Neuronal stem cell (in vitro differentiated cells): ENCODE data around the gene PDS5B.

Experiments
- DNase-seq: peaks from one replicate; pipeline ENCODE4 v3.0.0-alpha.2; 2013; ENCODE audit warnings: low spot score
- H2AFZ ChIP-seq: one replicate; pipeline ENCODE4 v1.6.1; 2013; ENCODE audit warnings: mild to moderate bottlenecking, low read length, inconsistent platforms
- H2AK5ac ChIP-seq: 2 replicates; pipeline ENCODE4 v1.6.1; 2013; ENCODE audit warnings: low read depth, mild to moderate bottlenecking, inconsistent platforms, low read length, moderate library complexity, mixed read lengths
- H2BK120ac ChIP-seq: 2 replicates; pipeline ENCODE4 v1.6.1; 2013; ENCODE audit warnings: low read depth, mild to moderate bottlenecking, inconsistent platforms, low read length, moderate library complexity, mixed read lengths
- H2BK12ac ChIP-seq: one replicate; pipeline ENCODE4 v1.6.1; 2013; ENCODE audit warnings: low read length, inconsistent platforms
- H2BK15ac ChIP-seq: 2 replicates; pipeline ENCODE4 v1.6.1; 2013; ENCODE audit warnings: mild to moderate bottlenecking, low read length, inconsistent platforms, mixed read lengths
- H2BK5ac ChIP-seq: one replicate; pipeline ENCODE4 v1.6.1; 2013; ENCODE audit warnings: inconsistent platforms, mild to moderate bottlenecking, low read length, moderate library complexity
- H3K14ac ChIP-seq: one replicate; pipeline ENCODE4 v1.6.1; 2013; ENCODE audit warnings: low read length, inconsistent platforms
- H3K18ac ChIP-seq: 2 replicates; pipeline ENCODE4 v1.6.1; 2013; ENCODE audit warnings: low read length, inconsistent platforms
- H3K23ac ChIP-seq: 2 replicates; pipeline ENCODE4 v1.6.1; 2013; ENCODE audit warnings: low read depth, mild to moderate bottlenecking, mixed read lengths, low read length, inconsistent platforms; ENCODE audit not compliant: poor library complexity
- H3K27ac ChIP-seq: replicated peaks from 3 replicates; pipeline ENCODE4 v1.5.1; 2013; ENCODE audit warnings: low read length, inconsistent platforms
- H3K27me3 ChIP-seq, 3 experiments: 2 replicates each; pipeline ENCODE4 v1.6.1; 2013; ENCODE audit warnings: low read length in 3 of 3, mild to moderate bottlenecking in 2 of 3, inconsistent platforms in 1 of 3, low read depth in 1 of 3, mixed read lengths in 1 of 3, moderate library complexity in 1 of 3; ENCODE audit not compliant: control insufficient read depth in 3 of 3, insufficient read depth in 3 of 3
- H3K36me3 ChIP-seq, 2 donors: replicated peaks in 1 of 2; 2 replicates each; pipeline ENCODE4 v1.6.1; 2013; ENCODE audit warnings: low read length in 2 of 2; ENCODE audit not compliant: control insufficient read depth in 2 of 2, insufficient read depth in 2 of 2
- H3K4ac ChIP-seq: 2 replicates; pipeline ENCODE4 v1.6.1; 2013; ENCODE audit warnings: inconsistent platforms, mild to moderate bottlenecking, low read length, moderate library complexity
- H3K4me1 ChIP-seq, 2 donors: 1 replicate in 1 of 2; 2 replicates in 1 of 2; pipeline ENCODE4 v1.6.1; 2013; ENCODE audit warnings: low read length in 2 of 2, low read depth in 1 of 2; ENCODE audit not compliant: control insufficient read depth in 2 of 2, insufficient read depth in 1 of 2
- H3K4me2 ChIP-seq: one replicate; pipeline ENCODE4 v1.6.1; 2013; ENCODE audit warnings: mild to moderate bottlenecking, low read length, inconsistent platforms; ENCODE audit not compliant: insufficient read depth, poor library complexity, severe bottlenecking
- H3K4me3 ChIP-seq, 2 donors: 2 replicates each; pipeline ENCODE4 v1.5.1; 2013; ENCODE audit warnings: low read length in 2 of 2, mild to moderate bottlenecking in 2 of 2, inconsistent platforms in 1 of 2, moderate library complexity in 1 of 2
- H3K79me1 ChIP-seq: one replicate; pipeline ENCODE4 v1.6.1; 2013; ENCODE audit warnings: low read depth, mild to moderate bottlenecking, inconsistent platforms, low read length, moderate library complexity
- H3K9ac ChIP-seq: one replicate; pipeline ENCODE4 v1.6.1; 2013; ENCODE audit warnings: mild to moderate bottlenecking, low read depth, low read length, inconsistent platforms; ENCODE audit not compliant: poor library complexity
- H3K9me3 ChIP-seq, 2 donors: replicated peaks in 1 of 2; 2 replicates each; pipeline versions ENCODE3 to v1.6.1; 2013; ENCODE audit warnings: low read length in 2 of 2, mild to moderate bottlenecking in 2 of 2, inconsistent platforms in 1 of 2, low read depth in 1 of 2, mixed read lengths in 1 of 2, moderate library complexity in 1 of 2; ENCODE audit not compliant: control insufficient read depth in 2 of 2, insufficient read depth in 1 of 2
- H4K8ac ChIP-seq: one replicate; pipeline ENCODE4 v1.6.1; 2013; ENCODE audit warnings: low read depth, mild to moderate bottlenecking, inconsistent platforms, low read length, moderate library complexity
- H4K91ac ChIP-seq: one replicate; pipeline ENCODE4 v1.6.1; 2013; ENCODE audit warnings: low read length, low read depth, mild to moderate bottlenecking, inconsistent platforms; ENCODE audit not compliant: poor library complexity
- WGBS, 2 donors: extraction: QIAGEN DNeasy Blood & Tissue Kit; methylation state at CpG; one replicate each; pipeline ENCODE4 v1.1.7; 2013; ENCODE audit warnings: missing lambda C conversion rate in 2 of 2, mixed read lengths in 1 of 2; ENCODE audit not compliant: insufficient read length in 2 of 2, insufficient replicate concordance in 1 of 2; ENCODE audit errors: extremely low coverage in 2 of 2; 5-methylcytosine and 5-hydroxymethylcytosine counted together

Gene PDS5B

DNA sequence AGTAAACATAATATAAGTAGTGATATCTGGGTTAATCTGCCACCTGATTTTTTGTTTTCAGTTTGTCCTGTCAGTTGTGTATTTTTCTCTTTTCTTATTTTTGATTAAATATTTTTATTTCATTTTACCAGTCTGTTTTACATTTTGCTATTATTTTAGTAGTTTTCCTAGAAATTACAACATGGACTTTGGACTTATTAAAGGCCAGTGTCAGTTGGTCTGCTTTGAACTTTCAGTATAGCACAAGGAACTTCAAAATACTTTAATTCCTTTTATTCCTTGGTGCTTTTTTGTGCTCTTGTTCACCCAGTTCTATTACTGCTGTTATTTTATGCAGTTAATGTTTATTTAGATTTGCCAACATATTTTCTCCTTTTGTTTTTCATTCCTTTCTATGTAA is 149.6 kb downstream of the PDS5B start:
- DNase-seq, result no peak
- Histone ChIP-seq H4K91ac (no peak overlapping the region), H2BK15ac (no peak overlapping the region), H3K4me1 (no peaks in the 10 kb centered on the region), H3K23ac (no peak overlapping the region), H3K27me3 (no peaks in the 10 kb centered on the region), H3K9me3 (no peaks in the 10 kb centered on the region), H3K9ac (no peak overlapping the region), H2AK5ac (no peak overlapping the region), H3K27ac (no peak overlapping the region), H2AFZ (no peak overlapping the region), H2BK5ac (no peak overlapping the region), H4K8ac (no peak overlapping the region), H3K4me3 (no peak overlapping the region), H3K18ac (no peak overlapping the region), H3K79me1 (peaks cover 2% of the 10 kb centered on the region), H2BK12ac (no peak overlapping the region), H3K4ac (no peak overlapping the region), H3K4me2 (no peak overlapping the region), H3K14ac (no peak overlapping the region), H2BK120ac (no peak overlapping the region), H3K36me3 (peaks cover 2 to 70% of the 10 kb centered on the region in 2 donors)

DNA sequence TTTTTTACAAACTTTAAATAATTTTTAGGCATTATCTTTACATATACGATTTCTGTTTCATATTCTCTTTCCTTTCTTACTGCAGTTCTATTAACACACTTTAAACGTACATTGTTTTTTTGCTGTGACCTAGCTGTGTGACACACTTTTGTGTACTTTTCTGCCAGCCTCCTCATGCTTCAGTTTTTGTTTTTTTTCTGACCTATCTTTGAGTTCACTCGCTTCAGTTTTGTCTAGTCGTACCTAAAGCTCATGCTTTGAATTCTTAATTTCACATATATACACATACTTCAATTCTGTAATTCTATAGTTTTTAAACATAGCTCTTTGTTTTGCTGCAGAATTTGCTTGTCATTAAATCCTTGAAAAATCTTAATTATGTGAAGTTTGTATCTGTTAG is 150.4 kb downstream of the PDS5B start:
- H3K23ac ChIP-seq, result no peak overlapping the region
- no CpG with 5 or more reads among the region's 4 CpGs for WGBS, 2 donors
- no peak for DNase-seq
- H2AFZ ChIP-seq, result no peak overlapping the region
- no peak overlapping the region for H3K4me2 ChIP-seq
- H4K8ac ChIP-seq, result no peak overlapping the region
- H3K27ac ChIP-seq, result no peak overlapping the region
- no peak overlapping the region for H3K18ac ChIP-seq
- H2BK15ac ChIP-seq, result no peak overlapping the region
- no peaks in the 10 kb centered on the region for H3K9me3 ChIP-seq
- H3K79me1 ChIP-seq, result peaks cover 2% of the 10 kb centered on the region
- H3K14ac ChIP-seq, result no peak overlapping the region
- no peak overlapping the region for H2BK12ac ChIP-seq
- H3K4ac ChIP-seq, result no peak overlapping the region
- H2BK5ac ChIP-seq, result no peak overlapping the region
- no peak overlapping the region for H4K91ac ChIP-seq
- H3K27me3 ChIP-seq, result no peaks in the 10 kb centered on the region
- no peak overlapping the region for H3K4me3 ChIP-seq
- H3K4me1 ChIP-seq, result no peaks in the 10 kb centered on the region
- H3K36me3 ChIP-seq, result peaks cover 2 to 76% of the 10 kb centered on the region in 2 donors
- no peak overlapping the region for H3K9ac ChIP-seq
- no peak overlapping the region for H2AK5ac ChIP-seq
- no peak overlapping the region for H2BK120ac ChIP-seq

DNA sequence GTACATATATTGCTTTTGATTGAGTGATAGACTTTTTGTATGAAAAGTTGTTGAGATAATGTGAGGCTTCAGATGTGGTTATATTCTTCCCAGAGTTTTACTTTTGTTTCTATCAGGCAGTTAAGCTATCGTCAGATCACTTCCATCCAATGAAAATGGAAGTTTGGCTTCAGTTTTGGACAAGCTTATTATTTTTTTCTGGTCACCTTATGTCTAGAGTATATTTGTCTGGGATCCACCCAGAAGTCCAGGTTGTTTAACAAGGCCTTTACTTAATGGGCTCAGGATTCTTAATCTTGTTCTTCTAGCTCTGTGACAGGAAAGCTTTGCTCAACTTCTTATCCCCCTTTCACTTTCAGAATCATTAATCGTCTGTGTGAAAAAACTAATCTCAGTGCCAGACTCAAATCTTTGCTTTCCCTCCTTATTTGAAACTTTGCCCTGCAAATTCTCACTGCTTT is 150.9 kb downstream of the PDS5B start:
- Histone ChIP-seq H3K4me2 (no peak overlapping the region), H3K4ac (no peak overlapping the region), H4K8ac (no peak overlapping the region), H2BK120ac (no peak overlapping the region), H3K9me3 (no peaks in the 10 kb centered on the region), H3K23ac (no peak overlapping the region), H3K79me1 (peaks cover 2% of the 10 kb centered on the region), H3K9ac (no peak overlapping the region), H2BK15ac (no peak overlapping the region), H2AFZ (no peak overlapping the region), H3K18ac (no peak overlapping the region), H3K4me3 (no peak overlapping the region), H3K36me3 (peaks cover 4 to 77% of the 10 kb centered on the region in 2 donors), H4K91ac (no peak overlapping the region), H3K4me1 (no peaks in the 10 kb centered on the region), H2AK5ac (no peak overlapping the region), H3K14ac (no peak overlapping the region), H2BK5ac (no peak overlapping the region), H3K27me3 (no peaks in the 10 kb centered on the region), H3K27ac (no peak overlapping the region), H2BK12ac (no peak overlapping the region)
- no peak for DNase-seq
- no CpG with 5 or more reads among the region's 2 CpGs for WGBS, 2 donors

- Histone ChIP-seq H3K9me3 (no peaks in the 10 kb centered on the region), H3K23ac (no peak overlapping the region), H2BK5ac (no peak overlapping the region), H3K4ac (no peak overlapping the region), H3K27ac (no peak overlapping the region), H3K9ac (no peak overlapping the region), H3K79me1 (peaks cover 2% of the 10 kb centered on the region), H3K4me3 (no peak overlapping the region), H3K36me3 (peaks cover 4 to 77% of the 10 kb centered on the region in 2 donors), H3K4me2 (no peak overlapping the region), H2AFZ (no peak overlapping the region), H2BK15ac (no peak overlapping the region), H3K14ac (no peak overlapping the region), H3K27me3 (no peaks in the 10 kb centered on the region), H3K18ac (no peak overlapping the region), H4K91ac (no peak overlapping the region), H2BK120ac (no peak overlapping the region), H4K8ac (no peak overlapping the region), H3K4me1 (no peaks in the 10 kb centered on the region), H2BK12ac (no peak overlapping the region), H2AK5ac (no peak overlapping the region)
- DNase-seq, result no peak
- no CpG with 5 or more reads among the region's 1 CpG for WGBS, 2 donors
Observed at GRCh38 chr13:32737679-32738078, 151.4 kb downstream of the PDS5B start.
